Right cardiac atrium (tissue), 5 donors: Measurements from ENCODE around the gene HTR2C. TPM values are rescaled to one million over a fixed set of nuclear protein-coding genes. Genes with fewer than 3 reads are reported as not detected.

ENCODE experiments used
- microRNA-seq, 2 donors: library from miRNA; unstranded; fragments of <30 nt; microRNA quantifications; one replicate each; pipeline ENCODE4 v1.2.0, GENCODE V29; 2020 to 2021
- polyA plus RNA-seq: library from polyadenylated mRNA; stranded (reverse); fragments of 200-250 nt; gene quantifications from one replicate; pipeline ENCODE4 v1.2.3, GENCODE V29; 2013
- total RNA-seq, 4 donors: library from RNA; stranded (reverse); fragmentation: NEBNext Ultra II Directional; extraction: Animal tissue kit (Norgen Biotek cat#: 25700); gene quantifications; one replicate each; pipeline ENCODE4 v1.2.1, GENCODE V29; 2021
- donor health status: healthy with polysubstance abuse.
- donor health status: DM: no; HTN: yes; CAD: no.
- donor health status: DM: no; HTN: no; CAD: no.
- donor health status: DM: no; HTN: yes; CAD: no; lungs with severe emphysema.
- donor health status: DM: yes; HTN: yes; CAD: no.

Gene HTR2C
- total and polyA plus RNA-seq, 5 donors, result not detected

Small RNA genes lying within 50 kb of the gene (microRNA-seq; reads per million reads assigned to microRNA genes)
- gene MIR1264 (0 reads per million in 2 donors), gene MIR1298 (0 to 2.7 reads per million in 2 donors), gene MIR1911 (0 to 0.54 reads per million in 2 donors), gene MIR1912 (0 to 1.1 reads per million in 2 donors), gene MIR448 (0 to 0.54 reads per million in 2 donors), gene MIR764 (0 reads per million in 2 donors)
